Transverse colon (tissue), 4 donors: ENCODE results near the gene DDX47.

ENCODE experiments used
- POLR2A ChIP-seq: fragments of 450-650 bp; IDR thresholded peaks from one replicate; pipeline ENCODE4 v1.6.1; 2016; ENCODE audit warnings: antibody characterized with exemption, mild to moderate bottlenecking, moderate library complexity
- POLR2AphosphoS5 ChIP-seq, 3 donors: sonication (generic); formaldehyde crosslinking; IDR thresholded peaks; one replicate each; pipeline ENCODE4 v1.6.1; 2016; ENCODE audit warnings: antibody characterized with exemption in 3 of 3
- TF ChIP-seq, protein P1 (sequence below), 5 experiments: fragments of 200-600 bp in 3 of 5; fragments of 450-650 bp in 2 of 5; sonication (generic) in 3 of 5; IDR thresholded peaks; 1 replicate in 2 of 5; 2 replicates in 3 of 5; pipeline ENCODE4 v1.5.1; 2016 to 2017; ENCODE audit warnings: antibody characterized with exemption in 5 of 5, inconsistent platforms in 3 of 5, mild to moderate bottlenecking in 2 of 5, moderate library complexity in 1 of 5

DNA sequence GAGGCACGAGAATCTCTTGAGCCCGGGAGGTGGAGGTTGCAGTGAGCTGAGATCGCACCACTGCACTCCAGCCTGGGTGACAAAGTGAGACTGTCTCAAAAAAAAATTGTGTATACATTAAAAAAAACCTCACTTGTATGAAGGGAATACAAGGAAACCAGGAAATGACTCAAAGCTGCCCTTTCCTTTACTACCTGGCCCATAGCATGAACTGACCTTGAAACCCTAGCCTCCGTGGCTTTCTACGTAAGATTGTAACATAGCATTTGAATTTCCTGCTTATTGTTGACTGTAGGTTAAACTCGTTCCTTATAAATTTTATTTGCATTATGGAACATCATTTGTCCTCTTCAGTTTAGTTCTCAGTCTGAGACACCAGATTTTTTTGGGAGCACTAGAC is 9.1 kb upstream of the DDX47 start:
- TF ChIP-seq POLR2AphosphoS5 (IDR thresholded peaks at IDR 0.05) (peak in 2 of 3 donors; percentile 22 to 51), POLR2A (no peak)
- TF ChIP-seq, protein P1, sequence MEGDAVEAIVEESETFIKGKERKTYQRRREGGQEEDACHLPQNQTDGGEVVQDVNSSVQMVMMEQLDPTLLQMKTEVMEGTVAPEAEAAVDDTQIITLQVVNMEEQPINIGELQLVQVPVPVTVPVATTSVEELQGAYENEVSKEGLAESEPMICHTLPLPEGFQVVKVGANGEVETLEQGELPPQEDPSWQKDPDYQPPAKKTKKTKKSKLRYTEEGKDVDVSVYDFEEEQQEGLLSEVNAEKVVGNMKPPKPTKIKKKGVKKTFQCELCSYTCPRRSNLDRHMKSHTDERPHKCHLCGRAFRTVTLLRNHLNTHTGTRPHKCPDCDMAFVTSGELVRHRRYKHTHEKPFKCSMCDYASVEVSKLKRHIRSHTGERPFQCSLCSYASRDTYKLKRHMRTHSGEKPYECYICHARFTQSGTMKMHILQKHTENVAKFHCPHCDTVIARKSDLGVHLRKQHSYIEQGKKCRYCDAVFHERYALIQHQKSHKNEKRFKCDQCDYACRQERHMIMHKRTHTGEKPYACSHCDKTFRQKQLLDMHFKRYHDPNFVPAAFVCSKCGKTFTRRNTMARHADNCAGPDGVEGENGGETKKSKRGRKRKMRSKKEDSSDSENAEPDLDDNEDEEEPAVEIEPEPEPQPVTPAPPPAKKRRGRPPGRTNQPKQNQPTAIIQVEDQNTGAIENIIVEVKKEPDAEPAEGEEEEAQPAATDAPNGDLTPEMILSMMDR (IDR thresholded peaks at IDR 0.05) = no peak
